HEK293 (cell line): ENCODE data around the gene PRPF38A.

ENCODE experiments used
- ATF2 ChIP-seq: fragments of 450-650 bp; formaldehyde crosslinking; IDR thresholded peaks from 2 replicates; pipeline ENCODE4 v1.5.1; 2016; ENCODE audit warnings: missing biosample characterization, missing genetic modification characterization, low read depth
- CTCF ChIP-seq: fragments of 450-650 bp; formaldehyde crosslinking; IDR thresholded peaks from 2 replicates; pipeline ENCODE4 v1.5.1; 2016; ENCODE audit warnings: missing biosample characterization, missing genetic modification characterization
- SALL2 ChIP-seq: fragments of 450-650 bp; formaldehyde crosslinking; IDR thresholded peaks from 2 replicates; pipeline ENCODE4 v1.5.0; 2017; ENCODE audit warnings: missing biosample characterization, mild to moderate bottlenecking, missing genetic modification characterization, borderline replicate concordance
- ZEB2 ChIP-seq: fragments of 450-650 bp; formaldehyde crosslinking; IDR thresholded peaks from 2 replicates; pipeline ENCODE4 v1.5.1; 2016; ENCODE audit warnings: missing biosample characterization, missing genetic modification characterization
- ZNF114 ChIP-seq: fragments of 450-650 bp; formaldehyde crosslinking; IDR thresholded peaks from 2 replicates; pipeline ENCODE4 v1.5.0; 2017; ENCODE audit warnings: missing biosample characterization, missing genetic modification characterization
- ZNF138 ChIP-seq: fragments of 450-650 bp; formaldehyde crosslinking; IDR thresholded peaks from 2 replicates; pipeline ENCODE4 v1.5.1; 2016; ENCODE audit warnings: missing biosample characterization, missing genetic modification characterization, borderline replicate concordance
- ZNF24 ChIP-seq: fragments of 450-650 bp; formaldehyde crosslinking; IDR thresholded peaks from 2 replicates; pipeline ENCODE4 v1.5.1; 2016; ENCODE audit warnings: missing biosample characterization, missing genetic modification characterization
- ZNF280D ChIP-seq: fragments of 450-650 bp; formaldehyde crosslinking; IDR thresholded peaks from 2 replicates; pipeline ENCODE4 v1.5.1; 2016; ENCODE audit warnings: missing biosample characterization, missing genetic modification characterization
- ZNF610 ChIP-seq: fragments of 450-650 bp; formaldehyde crosslinking; IDR thresholded peaks from 2 replicates; pipeline ENCODE4 v1.5.1; 2016; ENCODE audit warnings: missing biosample characterization, missing genetic modification characterization, borderline replicate concordance
- ZNF621 ChIP-seq: fragments of 450-650 bp; formaldehyde crosslinking; IDR thresholded peaks from 2 replicates; pipeline ENCODE4 v1.5.1; 2017; ENCODE audit warnings: missing biosample characterization, missing genetic modification characterization
- ZNF677 ChIP-seq: fragments of 450-650 bp; IDR thresholded peaks from 2 replicates; pipeline ENCODE4 v1.5.0; 2018; ENCODE audit warnings: missing biosample characterization, mild to moderate bottlenecking, missing genetic modification characterization, moderate library complexity
- ZNF837 ChIP-seq: fragments of 450-650 bp; formaldehyde crosslinking; IDR thresholded peaks from 2 replicates; pipeline ENCODE4 v1.5.1; 2016; ENCODE audit warnings: missing biosample characterization, missing genetic modification characterization

GRCh38 chr1:52423055-52423454, 18.7 kb downstream of the PRPF38A start:
- TF ChIP-seq ZNF610 (tag by site-specific recombination) (no peak), CTCF (tag by site-specific recombination) (no peak), ATF2 (tag by site-specific recombination) (no peak), ZNF677 (tag by site-specific recombination) (no peak), ZNF114 (no peak), ZNF837 (tag by site-specific recombination) (no peak), SALL2 (tag by site-specific recombination) (no peak), ZNF621 (tag by site-specific recombination) (no peak), ZNF24 (no peak), ZEB2 (tag by site-specific recombination) (no peak), ZNF138 (tag by site-specific recombination) (no peak), ZNF280D (tag by site-specific recombination) (no peak)
